Measurements from ENCODE around the gene ERMP1. TPM values are rescaled to one million over a fixed set of nuclear protein-coding genes. Genes with fewer than 3 reads are reported as not detected.

Gene ERMP1
- total RNA-seq, 1 donor from 2014 or later: 57.7 TPM

GRCh38 chr9:5773324-5773999 lies 59.5 kb downstream of the ERMP1 start:
- TF ChIP-seq CTCF (conservative IDR thresholded peaks at IDR 0.05): no peak
- H3K36me3 Mint-ChIP-seq: peaks cover 50% of the 10 kb centered on the region
- H3K4me1 Mint-ChIP-seq (ENCODE audit: unreplicated experiment): no peaks in the 10 kb centered on the region
- no peaks in the 10 kb centered on the region for H3K9me3 Mint-ChIP-seq
- no peak overlapping the region for H3K4me3 Mint-ChIP-seq
- H3K27me3 Mint-ChIP-seq: no peaks in the 10 kb centered on the region
- DNase-seq (ENCODE audit: extremely low spot score, unreplicated experiment): no peak
- H3K27ac Mint-ChIP-seq: no peak overlapping the region

GRCh38 chr9:5767968-5768932 lies 64.7 kb downstream of the ERMP1 start:
- peaks cover 47% of the 10 kb centered on the region for H3K36me3 Mint-ChIP-seq

GRCh38 chr9:5764130-5764868 lies 68.6 kb downstream of the ERMP1 start:
- H3K4me3 Mint-ChIP-seq: no peak overlapping the region
- TF ChIP-seq CTCF (conservative IDR thresholded peaks at IDR 0.05): no peak
- H3K4me1 Mint-ChIP-seq (ENCODE audit: unreplicated experiment): no peaks in the 10 kb centered on the region
- H3K9me3 Mint-ChIP-seq: no peaks in the 10 kb centered on the region
- H3K36me3 Mint-ChIP-seq: peaks cover 41% of the 10 kb centered on the region
- no peak for DNase-seq (ENCODE audit: extremely low spot score, unreplicated experiment)
- no peaks in the 10 kb centered on the region for H3K27me3 Mint-ChIP-seq
- no peak overlapping the region for H3K27ac Mint-ChIP-seq

More at GRCh38 chr9:5767968-5768932, 64.7 kb downstream of the ERMP1 start:
- Mint-ChIP-seq H3K4me1 (ENCODE audit: unreplicated experiment) (no peaks in the 10 kb centered on the region), H3K27ac (no peak overlapping the region), H3K27me3 (no peaks in the 10 kb centered on the region), H3K4me3 (no peak overlapping the region), H3K9me3 (no peaks in the 10 kb centered on the region)
- TF ChIP-seq CTCF (conservative IDR thresholded peaks at IDR 0.05): no peak
- DNase-seq (ENCODE audit: extremely low spot score, unreplicated experiment): no peak

GRCh38 chr9:5762421-5762820 lies 70.5 kb downstream of the ERMP1 start:
- H3K9me3 Mint-ChIP-seq: no peaks in the 10 kb centered on the region
- peaks cover 44% of the 10 kb centered on the region for H3K36me3 Mint-ChIP-seq
- no peaks in the 10 kb centered on the region for H3K4me1 Mint-ChIP-seq (ENCODE audit: unreplicated experiment)

More at GRCh38 chr9:5762421-5762820, 70.5 kb downstream of the ERMP1 start:
- no peak for TF ChIP-seq CTCF (conservative IDR thresholded peaks at IDR 0.05)
- Mint-ChIP-seq H3K27ac (no peak overlapping the region), H3K27me3 (no peaks in the 10 kb centered on the region), H3K4me3 (no peak overlapping the region)
- no peak for DNase-seq (ENCODE audit: extremely low spot score, unreplicated experiment)

Measured in type B pancreatic cell (in vitro differentiated cells).